ENCODE data around the gene ICAM4.
"Not testable (repeated sequence)": the region's sequence is repeated elsewhere in the genome, so short reads cannot be mapped to it uniquely, and the experiment has no call there.

The ICAM4 gene
- 0 to 4.4 (median 0.23) reads per million in 9 experiments for total RNA-seq

GRCh38 chr19:10286803-10287737 lies at the start of gene ICAM4:
TSS of gene ICAM4 (plus strand) at chr19:10286955. CDS start at chr19:10287013, 58 bp downstream.
- peaks cover 37 to 44% of the 10 kb centered on the region in 2 donors for H3K4me1 Mint-ChIP-seq (ENCODE audit: low read depth in 2 of 2)
- no peaks in the 10 kb centered on the region for H3K9me3 Mint-ChIP-seq
- no peak for ATAC-seq (replicated peaks)
- DNase-seq: no peak
- H3K27me3 Mint-ChIP-seq: peaks cover 18 to 46% of the 10 kb centered on the region in 2 donors
- peak within 1 kb of the TSS in 1 of 2 donors; percentile 32 for H3K27ac Mint-ChIP-seq
- H3K4me3 Mint-ChIP-seq: peak within 1 kb of the TSS; percentile 31 to 96
- H3K36me3 Mint-ChIP-seq (ENCODE audit: insufficient read depth): peaks cover 60% of the 10 kb centered on the region

- H3K27me3 Mint-ChIP-seq: no peaks in the 10 kb centered on the region
- peaks cover 15 to 19% of the 10 kb centered on the region in 2 donors for H3K4me1 Mint-ChIP-seq (ENCODE audit: low read depth in 2 of 2)
- ATAC-seq (replicated peaks) (no peak), DNase-seq (no peak)
- peaks cover 11% of the 10 kb centered on the region for H3K36me3 Mint-ChIP-seq (ENCODE audit: insufficient read depth)
- H3K27ac Mint-ChIP-seq: peak overlapping the region in 1 of 2 donors; percentile 38
- peak overlapping the region; percentile 10 to 53 for H3K4me3 Mint-ChIP-seq
- no peaks in the 10 kb centered on the region for H3K9me3 Mint-ChIP-seq
Observed at GRCh38 chr19:10237702-10238101, 49.1 kb upstream of the ICAM4 start.

GRCh38 chr19:10238172-10238783 lies 48.5 kb upstream of the ICAM4 start:
- H3K4me3 Mint-ChIP-seq: peak overlapping the region; percentile 10 to 53
- peak overlapping the region; percentile 38 to 56 for H3K27ac Mint-ChIP-seq
- peaks cover 15 to 19% of the 10 kb centered on the region in 2 donors for H3K4me1 Mint-ChIP-seq (ENCODE audit: low read depth in 2 of 2)
- no peak for ATAC-seq (replicated peaks)
- H3K27me3 Mint-ChIP-seq: no peaks in the 10 kb centered on the region
- peaks cover 11% of the 10 kb centered on the region for H3K36me3 Mint-ChIP-seq (ENCODE audit: insufficient read depth)
- no peak for DNase-seq
- H3K9me3 Mint-ChIP-seq: no peaks in the 10 kb centered on the region

GRCh38 chr19:10241826-10242449 lies 44.8 kb upstream of the ICAM4 start:
- not testable (repeated sequence) for ATAC-seq (replicated peaks); H3K27me3 Mint-ChIP-seq; H3K9me3 Mint-ChIP-seq; DNase-seq; H3K4me1 Mint-ChIP-seq (ENCODE audit: low read depth in 2 of 2); H3K4me3 Mint-ChIP-seq; H3K27ac Mint-ChIP-seq; H3K36me3 Mint-ChIP-seq (ENCODE audit: insufficient read depth)

- Mint-ChIP-seq H3K4me3 (no peak overlapping the region), H3K36me3 (ENCODE audit: insufficient read depth) (no peaks in the 10 kb centered on the region), H3K4me1 (ENCODE audit: low read depth in 2 of 2) (no peaks in the 10 kb centered on the region), H3K27me3 (no peaks in the 10 kb centered on the region), H3K27ac (no peak overlapping the region), H3K9me3 (no peaks in the 10 kb centered on the region)
- ATAC-seq (replicated peaks) (no peak), DNase-seq (no peak)
Observed at GRCh38 chr19:10243606-10244005, 43.1 kb upstream of the ICAM4 start.

- ATAC-seq (replicated peaks) (no peak), DNase-seq (no peak)
- Mint-ChIP-seq H3K27me3 (no peaks in the 10 kb centered on the region), H3K4me1 (ENCODE audit: low read depth in 2 of 2) (peaks cover 0 to 3% of the 10 kb centered on the region in 2 donors), H3K36me3 (ENCODE audit: insufficient read depth) (peaks cover 3% of the 10 kb centered on the region), H3K27ac (no peak overlapping the region), H3K9me3 (no peaks in the 10 kb centered on the region), H3K4me3 (no peak overlapping the region)
Observed at GRCh38 chr19:10245189-10245939, 41.4 kb upstream of the ICAM4 start.

- no peak overlapping the region for H3K4me3 Mint-ChIP-seq
- H3K27ac Mint-ChIP-seq: no peak overlapping the region
- DNase-seq (no peak), ATAC-seq (replicated peaks) (no peak)
- H3K4me1 Mint-ChIP-seq (ENCODE audit: low read depth in 2 of 2): peaks cover 0 to 6% of the 10 kb centered on the region in 2 donors
- peaks cover 5% of the 10 kb centered on the region for H3K36me3 Mint-ChIP-seq (ENCODE audit: insufficient read depth)
- no peaks in the 10 kb centered on the region for H3K9me3 Mint-ChIP-seq
- H3K27me3 Mint-ChIP-seq: no peaks in the 10 kb centered on the region
Observed at GRCh38 chr19:10246511-10246910, 40.2 kb upstream of the ICAM4 start.

GRCh38 chr19:10251792-10252694 lies 34.7 kb upstream of the ICAM4 start, which contains the start of gene MRPL4:
TSS of gene MRPL4 (plus strand) at chr19:10252214. CDS start at chr19:10252254, 40 bp downstream.
- peak; percentile 94 to 96 (median 94) for DNase-seq
- H3K9me3 Mint-ChIP-seq: no peaks in the 10 kb centered on the region
- H3K27me3 Mint-ChIP-seq: no peaks in the 10 kb centered on the region
- peak; percentile 94 for ATAC-seq (replicated peaks)
- H3K27ac Mint-ChIP-seq: peak within 1 kb of the TSS; percentile 93 to 97
- peaks cover 0 to 14% of the 10 kb centered on the region in 2 donors for H3K4me1 Mint-ChIP-seq (ENCODE audit: low read depth in 2 of 2)
- H3K4me3 Mint-ChIP-seq: peak within 1 kb of the TSS; percentile 96 to 97
- H3K36me3 Mint-ChIP-seq (ENCODE audit: insufficient read depth): peaks cover 39% of the 10 kb centered on the region

GRCh38 chr19:10252707-10253106 lies 34.0 kb upstream of the ICAM4 start:
- Mint-ChIP-seq H3K4me1 (ENCODE audit: low read depth in 2 of 2) (peaks cover 5 to 14% of the 10 kb centered on the region in 2 donors), H3K27me3 (no peaks in the 10 kb centered on the region), H3K27ac (peak overlapping the region; percentile 93 to 97), H3K9me3 (no peaks in the 10 kb centered on the region), H3K36me3 (ENCODE audit: insufficient read depth) (peaks cover 45% of the 10 kb centered on the region), H3K4me3 (peak overlapping the region; percentile 96 to 97)
- DNase-seq: no peak
- no peak for ATAC-seq (replicated peaks)

GRCh38 chr19:10254244-10254643 lies 32.5 kb upstream of the ICAM4 start:
- H3K36me3 Mint-ChIP-seq (ENCODE audit: insufficient read depth): peaks cover 54% of the 10 kb centered on the region
- no peak for ATAC-seq (replicated peaks)
- no peaks in the 10 kb centered on the region for H3K27me3 Mint-ChIP-seq
- H3K4me3 Mint-ChIP-seq: peak overlapping the region in 1 of 2 donors; percentile 9
- H3K4me1 Mint-ChIP-seq (ENCODE audit: low read depth in 2 of 2): peaks cover 5 to 14% of the 10 kb centered on the region in 2 donors
- H3K9me3 Mint-ChIP-seq: no peaks in the 10 kb centered on the region
- H3K27ac Mint-ChIP-seq: peak overlapping the region in 1 of 2 donors; percentile 13
- no peak for DNase-seq

- H3K4me1 Mint-ChIP-seq (ENCODE audit: low read depth in 2 of 2): peaks cover 5 to 11% of the 10 kb centered on the region in 2 donors
- peaks cover 56% of the 10 kb centered on the region for H3K36me3 Mint-ChIP-seq (ENCODE audit: insufficient read depth)
- H3K4me3 Mint-ChIP-seq: no peak overlapping the region
- DNase-seq (no peak), ATAC-seq (replicated peaks) (no peak)
- H3K9me3 Mint-ChIP-seq: no peaks in the 10 kb centered on the region
- no peak overlapping the region for H3K27ac Mint-ChIP-seq
- no peaks in the 10 kb centered on the region for H3K27me3 Mint-ChIP-seq
Observed at GRCh38 chr19:10255358-10255757, 31.4 kb upstream of the ICAM4 start.

GRCh38 chr19:10256551-10256950 lies 30.2 kb upstream of the ICAM4 start:
- no peak for ATAC-seq (replicated peaks)
- no peak for DNase-seq
- H3K4me1 Mint-ChIP-seq (ENCODE audit: low read depth in 2 of 2): peaks cover 5 to 8% of the 10 kb centered on the region in 2 donors
- no peaks in the 10 kb centered on the region for H3K9me3 Mint-ChIP-seq
- H3K4me3 Mint-ChIP-seq: no peak overlapping the region
- H3K27me3 Mint-ChIP-seq: no peaks in the 10 kb centered on the region
- H3K36me3 Mint-ChIP-seq (ENCODE audit: insufficient read depth): peaks cover 53% of the 10 kb centered on the region
- H3K27ac Mint-ChIP-seq: peak overlapping the region in 1 of 2 donors; percentile 28

Measured in effector memory CD8-positive, alpha-beta T cell (primary cell).